Measurements from ENCODE around the gene SEZ6L2.

The SEZ6L2 gene

GRCh38 chr16:29926711-29927052 lies 27.3 kb upstream of the SEZ6L2 start:
- WGBS (ENCODE audit: insufficient coverage) = 5% methylated on average over 12 of the region's 12 CpGs
- POLR2A ChIA-PET = interaction anchor here (0.6 to 1.8 kb wide), 3 partner anchors 16 to 239 kb away, joined by 4 to 7 read pairs (median 6); no protein-coding TSS in a partner anchor
- CTCF ChIA-PET = interaction anchor here (0.9 to 2.4 kb wide), 5 partner anchors 15 to 78 kb away, joined by 3 to 12 read pairs (median 4); partner anchors contain the start of gene TMEM219

GRCh38 chr16:29925781-29926710 lies 26.7 kb upstream of the SEZ6L2 start, which contains the start of gene KCTD13:
Gene KCTD13 (minus strand): TSS chr16:29926226. CDS start chr16:29926033, 193 bp downstream.
- POLR2A ChIA-PET = interaction anchor here (0.6 to 1.8 kb wide), 6 partner anchors 17 to 283 kb away, joined by 3 to 9 read pairs (median 5); partner anchors contain the start of gene TMEM219
- peak within 1 kb of the TSS; percentile 46 to 95 (median 89) for H3K4me3 ChIP-seq (ENCODE audit: control insufficient read depth in 1 of 7, extremely low read depth in 1 of 7, insufficient read depth in 4 of 7, low read depth in 2 of 7, low read length in 6 of 7)
- H3K4me1 ChIP-seq (ENCODE audit: control extremely low read depth in 1 of 4, control insufficient read depth in 4 of 4, insufficient read depth in 4 of 4, low read length in 3 of 4) = peaks cover 0 to 20% (median 17%) of the 10 kb centered on the region in 4 experiments
- H3K27ac ChIP-seq (ENCODE audit: insufficient read depth in 1 of 2, low read depth in 1 of 2, low read length in 2 of 2, poor library complexity in 1 of 2, severe bottlenecking in 2 of 2) = peak within 1 kb of the TSS in 1 of 2 experiments; percentile 83
- no peaks in the 10 kb centered on the region for H3K9me3 ChIP-seq (ENCODE audit: control extremely low read depth in 1 of 5, control insufficient read depth in 4 of 5, insufficient read depth in 2 of 5, low read depth in 1 of 5, low read length in 4 of 5)
- under 1% methylated on average over 88 of the region's 89 CpGs for WGBS (ENCODE audit: insufficient coverage)
- H3K36me3 ChIP-seq (ENCODE audit: control insufficient read depth in 4 of 4, insufficient read depth in 4 of 4, low read length in 3 of 4) = peaks cover 2 to 16% (median 12%) of the 10 kb centered on the region in 4 experiments
- CTCF ChIA-PET = interaction anchor here (0.9 to 2.4 kb wide), 6 partner anchors 10 to 79 kb away, joined by 3 to 12 read pairs (median 4); partner anchors contain the start of gene TMEM219
- no peaks in the 10 kb centered on the region for H3K27me3 ChIP-seq (replicated peaks in 2 of 5; ENCODE audit: control insufficient read depth in 4 of 5, insufficient read depth in 5 of 5, low read length in 4 of 5)
- peak; percentile 80 to 86 (median 81) for DNase-seq

More at GRCh38 chr16:29926711-29927052, 27.3 kb upstream of the SEZ6L2 start:
- peaks cover 0 to 20% (median 17%) of the 10 kb centered on the region in 4 experiments for H3K4me1 ChIP-seq (ENCODE audit: control extremely low read depth in 1 of 4, control insufficient read depth in 4 of 4, insufficient read depth in 4 of 4, low read length in 3 of 4)
- no peaks in the 10 kb centered on the region for H3K9me3 ChIP-seq (ENCODE audit: control extremely low read depth in 1 of 5, control insufficient read depth in 4 of 5, insufficient read depth in 2 of 5, low read depth in 1 of 5, low read length in 4 of 5)
- H3K36me3 ChIP-seq (ENCODE audit: control insufficient read depth in 4 of 4, insufficient read depth in 4 of 4, low read length in 3 of 4) = peaks cover 2 to 12% (median 8%) of the 10 kb centered on the region in 4 experiments
- H3K4me3 ChIP-seq (ENCODE audit: control insufficient read depth in 1 of 7, extremely low read depth in 1 of 7, insufficient read depth in 4 of 7, low read depth in 2 of 7, low read length in 6 of 7) = peak overlapping the region; percentile 46 to 95 (median 89)
- no peaks in the 10 kb centered on the region for H3K27me3 ChIP-seq (replicated peaks in 2 of 5; ENCODE audit: control insufficient read depth in 4 of 5, insufficient read depth in 5 of 5, low read length in 4 of 5)
- H3K27ac ChIP-seq (ENCODE audit: insufficient read depth in 1 of 2, low read depth in 1 of 2, low read length in 2 of 2, poor library complexity in 1 of 2, severe bottlenecking in 2 of 2) = peak overlapping the region in 1 of 2 experiments; percentile 83
- DNase-seq = no peak

GRCh38 chr16:29925105-29925756 lies 25.9 kb upstream of the SEZ6L2 start:
- H3K27ac ChIP-seq (ENCODE audit: insufficient read depth in 1 of 2, low read depth in 1 of 2, low read length in 2 of 2, poor library complexity in 1 of 2, severe bottlenecking in 2 of 2) = peak overlapping the region in 1 of 2 experiments; percentile 83
- ChIA-PET POLR2A (interaction anchor here (0.6 to 1.8 kb wide), 5 partner anchors 18 to 282 kb away, joined by 3 to 9 read pairs (median 4); partner anchors contain the start of gene TMEM219), CTCF (interaction anchor here (1.0 to 2.4 kb wide), 4 partner anchors 11 to 37 kb away, joined by 3 to 12 read pairs (median 4); partner anchors contain the start of gene TMEM219)
- peak overlapping the region; percentile 46 to 95 (median 89) for H3K4me3 ChIP-seq (ENCODE audit: control insufficient read depth in 1 of 7, extremely low read depth in 1 of 7, insufficient read depth in 4 of 7, low read depth in 2 of 7, low read length in 6 of 7)
- peaks cover 2 to 23% (median 18%) of the 10 kb centered on the region in 4 experiments for H3K36me3 ChIP-seq (ENCODE audit: control insufficient read depth in 4 of 4, insufficient read depth in 4 of 4, low read length in 3 of 4)
- no peaks in the 10 kb centered on the region for H3K27me3 ChIP-seq (replicated peaks in 2 of 5; ENCODE audit: control insufficient read depth in 4 of 5, insufficient read depth in 5 of 5, low read length in 4 of 5)
- peaks cover 0 to 20% (median 17%) of the 10 kb centered on the region in 4 experiments for H3K4me1 ChIP-seq (ENCODE audit: control extremely low read depth in 1 of 4, control insufficient read depth in 4 of 4, insufficient read depth in 4 of 4, low read length in 3 of 4)
- peak in 2 of 3 donors; percentile 47 to 54 for DNase-seq
- H3K9me3 ChIP-seq (ENCODE audit: control extremely low read depth in 1 of 5, control insufficient read depth in 4 of 5, insufficient read depth in 2 of 5, low read depth in 1 of 5, low read length in 4 of 5) = no peaks in the 10 kb centered on the region
- 8% methylated on average over 8 of the region's 9 CpGs for WGBS (ENCODE audit: insufficient coverage)

GRCh38 chr16:29922986-29923501 lies 23.7 kb upstream of the SEZ6L2 start:
- no peak for DNase-seq
- POLR2A ChIA-PET = no interaction called here
- Histone ChIP-seq H3K9me3 (ENCODE audit: control extremely low read depth in 1 of 5, control insufficient read depth in 4 of 5, insufficient read depth in 2 of 5, low read depth in 1 of 5, low read length in 4 of 5) (no peaks in the 10 kb centered on the region), H3K27ac (ENCODE audit: insufficient read depth in 1 of 2, low read depth in 1 of 2, low read length in 2 of 2, poor library complexity in 1 of 2, severe bottlenecking in 2 of 2) (no peak overlapping the region), H3K4me1 (ENCODE audit: control extremely low read depth in 1 of 4, control insufficient read depth in 4 of 4, insufficient read depth in 4 of 4, low read length in 3 of 4) (peaks cover 0 to 20% (median 17%) of the 10 kb centered on the region in 4 experiments), H3K4me3 (ENCODE audit: control insufficient read depth in 1 of 7, extremely low read depth in 1 of 7, insufficient read depth in 4 of 7, low read depth in 2 of 7, low read length in 6 of 7) (no peak overlapping the region), H3K27me3 (replicated peaks in 2 of 5; ENCODE audit: control insufficient read depth in 4 of 5, insufficient read depth in 5 of 5, low read length in 4 of 5) (no peaks in the 10 kb centered on the region), H3K36me3 (ENCODE audit: control insufficient read depth in 4 of 4, insufficient read depth in 4 of 4, low read length in 3 of 4) (peaks cover 6 to 34% (median 24%) of the 10 kb centered on the region in 4 experiments)
- 97% methylated on average over 12 of the region's 12 CpGs for WGBS (ENCODE audit: insufficient coverage)
- CTCF ChIA-PET = interaction anchor here (0.7 to 1.1 kb wide), 4 partner anchors 18 to 134 kb away, joined by 3 read pairs; no protein-coding TSS in a partner anchor

- Histone ChIP-seq H3K36me3 (ENCODE audit: control insufficient read depth in 4 of 4, insufficient read depth in 4 of 4, low read length in 3 of 4) (peaks cover 6 to 34% (median 24%) of the 10 kb centered on the region in 4 experiments), H3K27ac (ENCODE audit: insufficient read depth in 1 of 2, low read depth in 1 of 2, low read length in 2 of 2, poor library complexity in 1 of 2, severe bottlenecking in 2 of 2) (no peak overlapping the region), H3K4me1 (ENCODE audit: control extremely low read depth in 1 of 4, control insufficient read depth in 4 of 4, insufficient read depth in 4 of 4, low read length in 3 of 4) (peaks cover 0 to 19% (median 17%) of the 10 kb centered on the region in 4 experiments), H3K4me3 (ENCODE audit: control insufficient read depth in 1 of 7, extremely low read depth in 1 of 7, insufficient read depth in 4 of 7, low read depth in 2 of 7, low read length in 6 of 7) (no peak overlapping the region), H3K27me3 (replicated peaks in 2 of 5; ENCODE audit: control insufficient read depth in 4 of 5, insufficient read depth in 5 of 5, low read length in 4 of 5) (no peaks in the 10 kb centered on the region), H3K9me3 (ENCODE audit: control extremely low read depth in 1 of 5, control insufficient read depth in 4 of 5, insufficient read depth in 2 of 5, low read depth in 1 of 5, low read length in 4 of 5) (no peaks in the 10 kb centered on the region)
- DNase-seq = no peak
- ChIA-PET POLR2A (no interaction called here), CTCF (interaction anchor here (0.7 kb wide), 2 partner anchors 21 to 134 kb away, joined by 3 read pairs; no protein-coding TSS in a partner anchor)
- no CpG with 5 or more reads among the region's 2 CpGs for WGBS (ENCODE audit: insufficient coverage)
Measured at GRCh38 chr16:29922326-29922725, 23.0 kb upstream of the SEZ6L2 start.

- H3K27me3 ChIP-seq (replicated peaks in 2 of 5; ENCODE audit: control insufficient read depth in 4 of 5, insufficient read depth in 5 of 5, low read length in 4 of 5) = no peaks in the 10 kb centered on the region
- no peak overlapping the region for H3K27ac ChIP-seq (ENCODE audit: insufficient read depth in 1 of 2, low read depth in 1 of 2, low read length in 2 of 2, poor library complexity in 1 of 2, severe bottlenecking in 2 of 2)
- H3K36me3 ChIP-seq (ENCODE audit: control insufficient read depth in 4 of 4, insufficient read depth in 4 of 4, low read length in 3 of 4) = peaks cover 10 to 40% (median 27%) of the 10 kb centered on the region in 4 experiments
- 95% methylated on average over 3 of the region's 3 CpGs for WGBS (ENCODE audit: insufficient coverage)
- H3K4me1 ChIP-seq (ENCODE audit: control extremely low read depth in 1 of 4, control insufficient read depth in 4 of 4, insufficient read depth in 4 of 4, low read length in 3 of 4) = peaks cover 0 to 8% (median 7%) of the 10 kb centered on the region in 4 experiments
- H3K9me3 ChIP-seq (ENCODE audit: control extremely low read depth in 1 of 5, control insufficient read depth in 4 of 5, insufficient read depth in 2 of 5, low read depth in 1 of 5, low read length in 4 of 5) = no peaks in the 10 kb centered on the region
- DNase-seq = no peak
- POLR2A ChIA-PET = no interaction called here
- no peak overlapping the region for H3K4me3 ChIP-seq (ENCODE audit: control insufficient read depth in 1 of 7, extremely low read depth in 1 of 7, insufficient read depth in 4 of 7, low read depth in 2 of 7, low read length in 6 of 7)
- CTCF ChIA-PET = no interaction called here
Measured at GRCh38 chr16:29921034-29921385, 21.7 kb upstream of the SEZ6L2 start.
